Muscle of arm (tissue), 12 donors: ENCODE data around the gene TBRG4. TPM values are rescaled to one million over a fixed set of nuclear protein-coding genes. Genes with fewer than 3 reads are reported as not detected.

Source experiments
- DNase-seq: peaks from one replicate; pipeline ENCODE4 v3.0.0-alpha.2; 2013
- polyA plus RNA-seq, 12 donors: library from polyadenylated mRNA; unstranded; fragments of 120-200 nt; gene quantifications; one replicate each; pipeline ENCODE4 v1.2.1, GENCODE V29; 2013; ENCODE audit not compliant: insufficient read length in 12 of 12

TBRG4 gene
- polyA plus RNA-seq, 12 donors: 30.1 to 87.5 (median 36.7) TPM; not detected in 1

- no peak for DNase-seq
These were observed 35.4 kb downstream of the TBRG4 start for GRCh38 chr7:45075871-45076796.

GRCh38 chr7:45075355-45075644 lies 36.2 kb downstream of the TBRG4 start:
- no peak for DNase-seq

GRCh38 chr7:45074528-45075354 lies 36.8 kb downstream of the TBRG4 start:
- no peak for DNase-seq

GRCh38 chr7:45073786-45074527 lies 37.5 kb downstream of the TBRG4 start:
- no peak for DNase-seq

- DNase-seq: no peak
These were observed 38.3 kb downstream of the TBRG4 start for GRCh38 chr7:45073031-45073785.

DNA sequence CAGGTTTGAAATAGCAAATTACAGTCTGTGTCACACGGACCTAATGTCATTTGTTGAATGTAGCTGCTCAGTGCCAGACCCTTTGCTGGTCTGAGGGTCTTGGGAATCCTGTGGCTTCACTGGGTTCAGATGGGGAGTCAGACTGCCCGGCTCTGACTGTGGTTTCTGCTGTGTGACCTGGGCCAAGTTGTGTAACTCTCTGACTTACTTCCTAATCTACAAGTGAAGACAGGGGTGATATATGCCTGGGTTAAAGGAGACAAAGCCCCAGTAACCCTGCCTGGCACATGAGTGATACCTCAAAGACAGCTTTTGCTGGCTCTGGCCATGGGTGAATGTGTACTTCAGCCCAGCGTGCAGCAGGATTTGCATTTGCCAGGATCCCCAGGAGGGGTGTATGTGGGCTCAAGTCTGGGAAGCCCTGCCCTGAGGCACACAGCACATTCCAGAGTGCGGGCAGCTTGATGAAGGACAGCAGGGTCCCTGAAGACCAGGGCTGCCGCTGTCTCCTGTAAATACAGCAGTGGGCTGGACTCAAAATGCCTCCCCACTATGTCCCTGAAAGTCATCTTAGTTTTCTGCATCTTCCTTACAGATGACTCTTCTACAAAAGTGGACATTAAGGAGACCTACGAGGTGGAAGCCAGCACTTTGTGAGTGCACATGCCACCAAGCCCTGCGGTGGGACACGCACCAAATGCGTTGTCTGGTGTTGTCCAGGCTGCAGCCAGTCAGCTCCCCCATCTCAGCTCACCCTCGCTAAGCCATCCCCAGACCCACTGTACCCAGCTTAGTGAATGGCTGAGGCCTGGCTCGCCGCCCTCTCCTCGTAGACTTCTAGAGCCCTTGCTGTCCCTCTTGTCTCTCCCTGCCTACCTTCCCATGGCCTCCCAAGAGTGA lies 39.1 kb downstream of the TBRG4 start:
- no peak for DNase-seq

- DNase-seq: no peak
These were observed 40.0 kb downstream of the TBRG4 start for GRCh38 chr7:45071528-45071927.

GRCh38 chr7:45070254-45070642 lies 41.2 kb downstream of the TBRG4 start:
- DNase-seq: no peak

GRCh38 chr7:45069444-45070253 lies 41.8 kb downstream of the TBRG4 start:
- no peak for DNase-seq

- no peak for DNase-seq
These were observed 43.1 kb downstream of the TBRG4 start for GRCh38 chr7:45068236-45069023.

GRCh38 chr7:45067582-45067981 lies 43.9 kb downstream of the TBRG4 start:
- DNase-seq: no peak

DNA sequence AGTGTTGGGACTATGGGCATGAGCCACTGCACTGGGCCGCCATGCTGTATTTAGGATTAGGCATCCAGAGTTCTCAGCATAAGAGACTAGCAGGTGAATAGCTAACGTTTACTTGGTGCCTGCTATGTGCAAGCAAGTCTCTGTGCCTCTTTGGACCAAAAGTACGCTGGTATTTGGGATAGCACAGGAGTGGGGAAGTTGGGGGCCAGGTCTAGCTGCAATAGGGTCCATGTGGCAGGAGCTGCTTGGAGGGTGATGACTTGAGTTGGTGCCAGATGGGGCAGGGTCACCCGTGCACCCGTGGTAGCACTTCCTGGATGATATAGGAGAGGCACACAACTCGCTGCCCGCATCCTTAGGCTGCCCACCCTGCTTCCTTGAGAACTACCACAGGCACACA lies 45.1 kb downstream of the TBRG4 start:
- no peak for DNase-seq

DNA sequence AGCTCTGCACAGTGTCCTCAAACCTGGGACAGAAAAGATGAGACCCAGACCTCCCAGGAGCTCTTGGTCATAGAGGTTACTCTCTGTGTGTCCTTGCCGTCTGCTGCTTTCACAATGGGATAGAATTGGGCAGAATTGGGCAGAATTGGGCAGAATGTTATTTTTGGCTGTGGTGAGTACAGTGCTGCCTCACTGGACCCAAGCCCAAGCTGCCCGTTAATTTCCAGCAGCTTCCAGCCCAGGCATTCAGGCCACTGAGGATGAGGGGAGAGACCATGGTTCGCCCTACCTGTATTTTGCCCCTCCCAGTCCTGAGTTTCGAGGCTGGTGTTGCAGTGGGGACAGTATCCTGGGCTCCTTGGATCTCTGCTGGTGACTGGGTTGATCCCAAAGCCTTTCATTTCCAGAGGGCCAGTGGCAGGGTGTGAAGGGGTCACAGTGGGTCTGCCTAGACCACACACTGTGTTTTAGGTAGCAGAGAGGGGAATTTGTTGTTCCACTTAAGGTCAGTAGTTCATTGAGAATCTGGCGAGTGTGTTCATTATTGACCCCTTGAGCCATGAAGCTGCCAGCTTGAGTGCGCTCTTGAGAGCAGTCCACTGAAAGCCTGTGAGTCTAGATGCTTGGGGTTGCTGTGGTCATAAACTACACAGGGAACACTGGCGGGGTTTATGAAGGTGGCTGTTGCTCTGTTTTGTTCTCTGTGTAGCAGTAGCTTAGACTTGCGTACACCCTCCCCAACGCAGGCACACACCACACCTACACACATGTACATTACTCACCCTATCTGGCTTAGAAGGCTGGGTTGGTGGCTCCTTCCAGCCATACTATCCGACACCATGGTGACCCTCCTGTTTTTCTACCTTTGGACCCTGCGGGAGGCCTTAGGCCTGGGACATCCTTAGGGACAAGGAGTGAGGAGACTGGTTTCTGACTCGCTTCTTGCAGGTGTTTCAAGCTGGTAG lies 46.2 kb downstream of the TBRG4 start:
- DNase-seq: no peak

GRCh38 chr7:45064047-45064725 lies 47.3 kb downstream of the TBRG4 start:
- DNase-seq: no peak

GRCh38 chr7:45061806-45062425 lies 49.6 kb downstream of the TBRG4 start:
- no peak for DNase-seq

- DNase-seq: no peak
These were observed 50.1 kb downstream of the TBRG4 start for GRCh38 chr7:45061352-45061751.
